ENCODE data around the gene IKZF5. TPM values are rescaled to one million over a fixed set of nuclear protein-coding genes. Genes with fewer than 3 reads are reported as not detected.
A peak's percentile ranks its signal among the peaks of the same experiment; 100 is the strongest.

IKZF5 gene
- total and polyA plus RNA-seq, 9 of the 15 experiments (the other 6 are each of a cell fraction or from before 2014, with no cell fraction given), result 3.8 to 19.6 (median 12.4) TPM

DNA sequence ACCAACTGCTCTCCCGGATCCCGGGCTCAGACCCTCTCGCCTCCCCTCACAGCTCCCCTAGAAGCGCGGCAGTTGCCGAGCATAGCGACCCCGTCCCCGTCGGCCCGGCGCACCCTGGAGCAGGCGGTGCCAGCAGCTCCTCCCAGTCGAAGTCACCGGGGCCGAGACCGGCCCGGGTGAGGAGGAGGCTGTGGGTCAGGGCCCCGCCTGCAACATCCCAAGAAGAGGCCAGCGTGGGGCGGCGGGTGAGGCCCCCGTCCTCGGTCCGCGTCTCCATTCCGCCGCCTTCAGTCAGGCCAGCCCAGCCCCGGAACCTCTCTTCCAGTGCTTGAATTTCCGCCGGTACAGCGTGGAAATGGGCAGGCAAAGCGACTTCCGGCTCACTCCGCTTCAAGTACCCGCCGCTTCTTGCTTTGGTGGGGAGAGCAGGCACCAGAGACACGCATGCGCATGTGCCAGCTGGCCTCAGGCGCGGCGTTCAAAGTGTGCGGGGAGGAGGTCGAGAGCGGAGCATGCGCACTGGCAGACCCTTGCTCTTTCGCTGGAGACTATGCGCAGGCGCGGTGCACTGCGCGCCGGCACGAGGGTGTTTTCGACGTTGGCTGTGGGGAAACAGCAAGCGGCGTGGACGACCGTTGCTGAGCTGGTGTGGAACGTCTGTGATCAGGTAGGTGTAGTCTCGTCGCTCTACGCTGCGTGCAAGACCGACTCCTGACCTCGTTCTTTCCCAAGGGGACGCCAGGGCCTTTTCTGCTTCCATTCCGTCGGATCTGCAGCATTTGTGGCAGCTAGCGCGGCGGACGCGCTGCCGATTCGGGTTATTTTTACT is 54.5 kb downstream of the IKZF5 start, which contains the start of gene C10orf88 (continued):
- TF ChIP-seq, protein P1, sequence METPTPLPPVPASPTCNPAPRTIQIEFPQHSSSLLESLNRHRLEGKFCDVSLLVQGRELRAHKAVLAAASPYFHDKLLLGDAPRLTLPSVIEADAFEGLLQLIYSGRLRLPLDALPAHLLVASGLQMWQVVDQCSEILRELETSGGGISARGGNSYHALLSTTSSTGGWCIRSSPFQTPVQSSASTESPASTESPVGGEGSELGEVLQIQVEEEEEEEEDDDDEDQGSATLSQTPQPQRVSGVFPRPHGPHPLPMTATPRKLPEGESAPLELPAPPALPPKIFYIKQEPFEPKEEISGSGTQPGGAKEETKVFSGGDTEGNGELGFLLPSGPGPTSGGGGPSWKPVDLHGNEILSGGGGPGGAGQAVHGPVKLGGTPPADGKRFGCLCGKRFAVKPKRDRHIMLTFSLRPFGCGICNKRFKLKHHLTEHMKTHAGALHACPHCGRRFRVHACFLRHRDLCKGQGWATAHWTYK (CRISPR knock-in tag; IDR thresholded peaks at IDR 0.05), result no peak
- TF ChIP-seq, protein P2, sequence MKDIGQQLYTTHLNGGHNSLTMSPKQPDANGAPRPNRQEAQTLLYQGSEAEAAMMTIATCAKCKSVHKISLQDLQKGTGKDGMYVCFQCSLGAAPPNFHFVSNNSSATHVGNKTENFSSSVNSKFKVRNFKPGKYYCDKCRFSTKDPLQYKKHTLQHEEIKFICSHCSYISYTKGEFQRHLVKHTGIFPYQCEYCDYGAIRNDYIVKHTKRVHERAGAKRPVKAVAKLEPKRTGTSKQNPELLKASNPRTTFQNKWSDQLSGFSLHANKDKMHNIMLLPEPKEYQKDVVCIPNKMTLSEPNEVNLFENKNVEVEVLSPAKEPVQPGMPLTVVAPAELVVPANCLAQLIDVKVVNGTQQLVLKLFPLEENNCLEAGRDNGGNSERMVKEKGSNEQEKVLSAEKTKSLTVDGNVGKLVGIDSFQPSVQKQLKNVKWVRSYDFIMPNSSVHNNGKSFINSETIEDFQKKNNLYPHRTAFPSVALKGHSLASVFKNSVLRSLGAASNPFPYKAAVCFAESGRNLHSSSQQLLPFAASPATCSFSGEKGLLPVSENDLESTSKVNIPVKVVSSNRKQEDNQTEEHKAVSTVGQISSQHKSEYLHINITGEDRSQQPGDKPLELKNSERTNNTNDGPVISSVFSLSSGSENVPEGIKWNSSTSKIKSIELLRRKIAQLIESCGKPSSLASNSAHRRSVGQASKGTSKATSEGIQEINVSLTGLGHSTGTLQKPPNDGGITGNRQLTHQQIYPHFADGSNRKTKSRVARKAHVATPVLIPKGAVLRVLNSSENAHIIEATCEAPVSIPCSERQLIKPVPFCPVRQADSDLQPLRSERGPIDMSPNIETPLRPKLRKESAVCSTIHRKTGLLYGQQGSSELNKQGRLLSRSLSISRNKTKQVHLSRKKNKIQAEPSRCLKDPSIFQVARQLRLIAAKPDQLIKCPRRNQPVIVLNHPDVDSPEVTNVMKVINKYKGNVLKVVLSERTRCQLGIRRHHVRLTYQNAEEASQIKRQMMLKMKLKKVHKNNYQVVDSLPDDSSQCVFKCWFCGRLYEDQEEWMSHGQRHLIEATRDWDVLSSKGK (CRISPR knock-in tag; IDR thresholded peaks at IDR 0.05), result no peak
- TF ChIP-seq, protein P3, sequence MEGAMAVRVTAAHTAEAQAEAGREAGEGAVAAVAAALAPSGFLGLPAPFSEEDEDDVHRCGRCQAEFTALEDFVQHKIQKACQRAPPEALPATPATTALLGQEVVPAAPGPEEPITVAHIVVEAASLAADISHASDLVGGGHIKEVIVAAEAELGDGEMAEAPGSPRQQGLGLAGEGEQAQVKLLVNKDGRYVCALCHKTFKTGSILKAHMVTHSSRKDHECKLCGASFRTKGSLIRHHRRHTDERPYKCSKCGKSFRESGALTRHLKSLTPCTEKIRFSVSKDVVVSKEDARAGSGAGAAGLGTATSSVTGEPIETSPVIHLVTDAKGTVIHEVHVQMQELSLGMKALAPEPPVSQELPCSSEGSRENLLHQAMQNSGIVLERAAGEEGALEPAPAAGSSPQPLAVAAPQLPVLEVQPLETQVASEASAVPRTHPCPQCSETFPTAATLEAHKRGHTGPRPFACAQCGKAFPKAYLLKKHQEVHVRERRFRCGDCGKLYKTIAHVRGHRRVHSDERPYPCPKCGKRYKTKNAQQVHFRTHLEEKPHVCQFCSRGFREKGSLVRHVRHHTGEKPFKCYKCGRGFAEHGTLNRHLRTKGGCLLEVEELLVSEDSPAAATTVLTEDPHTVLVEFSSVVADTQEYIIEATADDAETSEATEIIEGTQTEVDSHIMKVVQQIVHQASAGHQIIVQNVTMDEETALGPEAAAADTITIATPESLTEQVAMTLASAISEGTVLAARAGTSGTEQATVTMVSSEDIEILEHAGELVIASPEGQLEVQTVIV (CRISPR knock-in tag; IDR thresholded peaks at IDR 0.05; ENCODE audit: borderline replicate concordance), result no peak
- TF ChIP-seq ILK (tag; IDR thresholded peaks at IDR 0.05; ENCODE audit: borderline replicate concordance, low read depth) (no peak), MEF2A (IDR thresholded peaks at IDR 0.05; ENCODE audit: control insufficient read depth, low read depth, low read length) (no peak), TGIF2 (CRISPR knock-in tag; IDR thresholded peaks at IDR 0.05) (no peak), MCM7 (IDR thresholded peaks at IDR 0.05) (no peak), ZNF583 (CRISPR knock-in tag; IDR thresholded peaks at IDR 0.05) (no peak), FOXJ2 (tag; IDR thresholded peaks at IDR 0.05) (no peak), ZKSCAN1 (IDR thresholded peaks at IDR 0.05; ENCODE audit: low read depth, low read length) (0 out of 2 replicates have a peak, but pooled peaks have one; percentile 49), COPS2 (conservative IDR thresholded peaks at IDR 0.05) (no peak), SNIP1 (IDR thresholded peaks at IDR 0.05; ENCODE audit: low read depth) (no peak)
- TF ChIP-seq, protein P4, sequence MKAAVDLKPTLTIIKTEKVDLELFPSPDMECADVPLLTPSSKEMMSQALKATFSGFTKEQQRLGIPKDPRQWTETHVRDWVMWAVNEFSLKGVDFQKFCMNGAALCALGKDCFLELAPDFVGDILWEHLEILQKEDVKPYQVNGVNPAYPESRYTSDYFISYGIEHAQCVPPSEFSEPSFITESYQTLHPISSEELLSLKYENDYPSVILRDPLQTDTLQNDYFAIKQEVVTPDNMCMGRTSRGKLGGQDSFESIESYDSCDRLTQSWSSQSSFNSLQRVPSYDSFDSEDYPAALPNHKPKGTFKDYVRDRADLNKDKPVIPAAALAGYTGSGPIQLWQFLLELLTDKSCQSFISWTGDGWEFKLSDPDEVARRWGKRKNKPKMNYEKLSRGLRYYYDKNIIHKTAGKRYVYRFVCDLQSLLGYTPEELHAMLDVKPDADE (conservative IDR thresholded peaks at IDR 0.05; ENCODE audit: control insufficient read depth, low read depth, low read length), result no peak
- TF ChIP-seq, protein P5, sequence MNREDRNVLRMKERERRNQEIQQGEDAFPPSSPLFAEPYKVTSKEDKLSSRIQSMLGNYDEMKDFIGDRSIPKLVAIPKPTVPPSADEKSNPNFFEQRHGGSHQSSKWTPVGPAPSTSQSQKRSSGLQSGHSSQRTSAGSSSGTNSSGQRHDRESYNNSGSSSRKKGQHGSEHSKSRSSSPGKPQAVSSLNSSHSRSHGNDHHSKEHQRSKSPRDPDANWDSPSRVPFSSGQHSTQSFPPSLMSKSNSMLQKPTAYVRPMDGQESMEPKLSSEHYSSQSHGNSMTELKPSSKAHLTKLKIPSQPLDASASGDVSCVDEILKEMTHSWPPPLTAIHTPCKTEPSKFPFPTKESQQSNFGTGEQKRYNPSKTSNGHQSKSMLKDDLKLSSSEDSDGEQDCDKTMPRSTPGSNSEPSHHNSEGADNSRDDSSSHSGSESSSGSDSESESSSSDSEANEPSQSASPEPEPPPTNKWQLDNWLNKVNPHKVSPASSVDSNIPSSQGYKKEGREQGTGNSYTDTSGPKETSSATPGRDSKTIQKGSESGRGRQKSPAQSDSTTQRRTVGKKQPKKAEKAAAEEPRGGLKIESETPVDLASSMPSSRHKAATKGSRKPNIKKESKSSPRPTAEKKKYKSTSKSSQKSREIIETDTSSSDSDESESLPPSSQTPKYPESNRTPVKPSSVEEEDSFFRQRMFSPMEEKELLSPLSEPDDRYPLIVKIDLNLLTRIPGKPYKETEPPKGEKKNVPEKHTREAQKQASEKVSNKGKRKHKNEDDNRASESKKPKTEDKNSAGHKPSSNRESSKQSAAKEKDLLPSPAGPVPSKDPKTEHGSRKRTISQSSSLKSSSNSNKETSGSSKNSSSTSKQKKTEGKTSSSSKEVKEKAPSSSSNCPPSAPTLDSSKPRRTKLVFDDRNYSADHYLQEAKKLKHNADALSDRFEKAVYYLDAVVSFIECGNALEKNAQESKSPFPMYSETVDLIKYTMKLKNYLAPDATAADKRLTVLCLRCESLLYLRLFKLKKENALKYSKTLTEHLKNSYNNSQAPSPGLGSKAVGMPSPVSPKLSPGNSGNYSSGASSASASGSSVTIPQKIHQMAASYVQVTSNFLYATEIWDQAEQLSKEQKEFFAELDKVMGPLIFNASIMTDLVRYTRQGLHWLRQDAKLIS (CRISPR knock-in tag; IDR thresholded peaks at IDR 0.05), result peak; percentile 89; the same call in 1 of the 2 replicates

Measured in K562 (cell line).